HG03442 (cell line): ENCODE measurements around the gene SH3YL1.

ENCODE experiments used
- ATAC-seq: cut with Tn5 transposase; IDR thresholded peaks from one replicate; pipeline ENCODE4 v1.9.1; 2021; ENCODE audit warnings: mild to moderate bottlenecking, moderate library complexity; ENCODE audit not compliant: unreplicated experiment

SH3YL1 gene

DNA sequence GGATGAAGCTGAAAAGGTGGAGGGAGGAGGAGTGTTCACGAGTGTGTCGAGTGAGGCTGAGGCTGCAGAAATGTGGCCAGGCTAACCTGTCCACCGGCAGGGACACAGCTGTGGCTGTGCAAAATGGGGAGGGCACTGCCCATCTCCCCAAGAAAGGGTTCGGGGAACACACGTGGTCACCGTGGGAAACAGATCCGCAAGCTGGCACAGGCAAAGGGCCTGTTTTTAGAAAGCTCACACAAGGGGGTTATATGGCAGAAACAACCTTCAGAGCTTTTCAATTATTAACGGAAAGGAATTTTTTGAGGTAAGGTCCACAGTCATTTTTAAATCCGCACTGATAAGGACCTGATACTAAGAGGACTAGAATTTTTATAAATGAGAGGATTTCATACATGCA lies 35.7 kb downstream of the SH3YL1 start:
- ATAC-seq = no peak

DNA sequence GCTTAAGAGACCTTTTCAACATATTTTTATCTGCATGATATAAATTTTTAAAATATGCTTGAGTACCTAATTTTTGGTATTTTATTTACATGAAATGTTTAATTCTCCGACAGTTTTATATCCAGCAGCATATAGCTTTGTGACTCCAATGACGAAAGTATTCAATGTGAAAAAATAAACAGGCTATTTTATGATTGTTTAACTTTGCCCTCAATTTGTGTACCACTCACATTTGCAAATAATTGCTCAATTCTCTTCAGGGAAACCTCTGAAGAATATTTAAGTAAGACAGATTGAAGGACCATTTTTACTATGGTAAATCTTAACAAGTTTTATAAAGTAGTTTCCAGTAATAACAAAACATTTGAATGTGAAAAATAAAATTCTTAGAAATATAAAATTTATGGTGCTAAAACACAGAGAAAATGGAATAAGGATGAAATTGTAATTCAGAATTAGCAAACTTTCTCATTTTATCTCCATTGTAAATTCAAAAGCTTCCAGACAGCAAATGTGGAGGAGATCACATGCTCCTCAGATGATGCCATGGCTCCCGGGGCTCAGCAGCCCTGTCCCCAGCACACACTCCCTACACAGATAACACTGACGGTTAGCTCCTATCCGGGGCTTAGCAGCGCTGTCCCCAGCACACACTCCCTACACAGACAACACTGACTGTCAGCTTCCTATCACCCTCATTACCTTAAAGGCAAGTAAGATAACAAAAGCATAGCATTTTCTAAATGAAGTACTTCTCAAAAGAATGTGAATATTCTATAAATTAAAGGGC lies 39.7 kb downstream of the SH3YL1 start:
- no peak for ATAC-seq

DNA sequence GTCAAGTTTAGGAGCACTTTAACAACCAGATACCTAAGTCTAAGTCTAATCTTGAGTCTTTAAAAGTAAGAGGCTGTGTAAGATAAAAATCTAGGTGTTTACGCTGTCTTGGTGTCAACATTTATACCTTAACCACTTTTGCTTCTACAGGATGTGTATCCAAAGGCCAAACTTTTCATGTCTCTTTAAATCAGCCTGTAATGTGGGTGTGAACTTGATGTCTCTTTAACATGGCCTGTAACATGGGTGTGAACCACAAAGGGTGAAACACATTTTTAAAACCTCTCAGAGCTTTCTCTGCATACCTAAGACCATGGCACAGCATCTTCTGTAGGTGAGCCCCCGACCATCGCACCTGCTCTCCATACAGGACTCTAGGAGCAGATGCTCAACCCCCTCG lies 40.4 kb downstream of the SH3YL1 start:
- ATAC-seq = no peak

DNA sequence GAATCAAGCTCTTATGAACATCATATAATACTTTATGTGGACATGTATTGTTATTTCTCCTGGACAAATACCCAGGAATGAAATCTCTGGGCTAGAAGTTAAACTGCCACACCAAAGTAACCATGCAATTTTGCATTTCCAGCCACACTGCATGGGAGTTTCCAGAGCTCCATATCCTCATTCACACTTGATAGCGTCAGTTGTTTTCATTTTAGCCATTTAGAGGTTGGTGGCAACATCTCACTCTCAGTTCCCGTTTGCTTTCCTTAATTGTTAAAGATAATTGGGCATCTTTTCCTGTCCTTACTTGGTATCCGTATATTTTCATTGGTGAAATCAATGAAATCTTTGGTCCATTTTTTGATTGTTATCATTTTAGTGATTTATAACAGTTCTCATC lies 47.8 kb downstream of the SH3YL1 start:
- ATAC-seq = no peak

DNA sequence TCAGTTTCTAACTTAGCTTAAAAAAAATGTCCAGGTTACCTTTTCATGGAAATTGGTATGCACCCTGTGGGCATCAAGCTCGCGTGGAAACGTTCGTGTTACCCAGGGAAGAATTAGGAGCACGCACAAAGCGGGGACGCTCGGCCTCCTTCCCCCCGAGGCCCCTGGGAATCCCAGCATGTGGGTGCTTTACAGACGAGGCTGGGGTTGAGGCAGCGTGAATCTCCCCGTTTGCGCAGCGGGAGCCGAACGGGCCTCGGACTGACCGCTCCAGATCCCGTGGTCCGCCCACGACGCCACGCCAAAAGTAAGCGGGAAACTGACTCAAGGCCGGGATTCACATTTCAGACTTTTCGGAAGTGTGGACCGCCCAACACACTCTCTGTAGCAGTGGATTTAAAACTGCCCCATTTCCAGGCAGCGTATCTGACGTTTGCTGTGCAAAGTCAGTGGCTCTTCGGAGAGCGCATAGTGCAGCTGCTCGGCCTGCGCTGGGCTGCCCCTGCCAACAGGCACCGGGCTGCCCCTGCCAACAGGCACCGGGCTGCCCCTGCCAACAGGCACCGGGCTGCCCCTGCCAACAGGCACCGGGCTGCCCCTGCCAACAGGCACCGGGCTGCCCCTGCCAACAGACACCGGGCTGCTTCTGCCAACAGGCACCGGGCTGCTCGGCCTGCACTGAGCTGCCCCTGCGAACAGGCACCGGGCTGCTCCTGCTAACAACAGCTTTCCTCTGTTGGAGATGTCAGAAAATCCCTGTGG lies 49.7 kb downstream of the SH3YL1 start:
- no peak for ATAC-seq

DNA sequence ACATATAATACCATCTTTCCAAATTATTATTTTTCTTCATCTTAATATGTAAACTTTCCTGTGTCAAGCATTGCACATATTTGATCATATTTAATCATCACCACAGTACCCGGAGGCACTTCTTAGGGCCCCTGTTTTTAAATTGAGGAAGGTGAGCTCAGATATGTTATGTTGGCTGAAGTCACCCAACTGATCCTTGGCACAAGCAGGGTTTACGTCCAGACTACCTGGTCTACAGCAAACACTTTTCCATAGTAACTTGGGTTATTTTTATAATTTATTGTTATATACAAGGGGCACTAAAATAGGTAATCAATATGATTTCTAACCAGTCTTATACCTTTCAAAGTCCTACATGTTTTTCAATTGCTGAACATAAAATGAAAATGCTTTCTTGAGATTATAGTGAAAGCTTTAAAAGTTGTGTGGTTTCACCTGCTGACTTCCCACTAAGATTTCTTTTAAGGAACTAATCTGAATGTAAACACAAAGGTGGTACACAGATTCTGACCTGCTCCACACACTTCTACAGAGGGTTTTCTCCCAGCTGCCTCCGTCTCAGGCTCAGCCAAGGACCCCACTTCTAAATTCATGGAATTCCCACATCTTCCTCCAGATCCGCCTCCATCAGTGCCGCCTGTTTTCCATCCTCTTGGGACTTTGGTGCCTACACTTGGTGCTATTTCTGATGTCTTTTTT lies 52.2 kb downstream of the SH3YL1 start:
- ATAC-seq = no peak

DNA sequence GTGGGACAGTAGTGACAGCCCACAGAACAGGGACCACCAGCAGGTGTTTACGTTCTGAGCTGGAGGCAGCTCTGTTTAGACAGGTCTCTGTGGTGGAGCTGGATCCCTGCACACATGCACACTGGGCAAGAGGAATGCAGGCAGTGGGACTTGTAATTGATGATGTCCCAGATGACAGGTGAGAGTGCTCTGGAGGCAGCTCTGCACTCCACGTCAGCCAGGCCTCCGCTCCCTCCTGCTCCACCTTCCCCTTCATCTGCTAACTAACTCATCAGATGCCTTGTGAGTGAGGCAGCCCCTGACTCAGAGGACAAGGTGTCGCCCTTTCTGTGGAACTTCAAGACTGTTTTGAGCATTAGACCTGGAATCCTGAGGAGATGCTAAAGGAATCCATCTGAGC lies 53.2 kb downstream of the SH3YL1 start:
- ATAC-seq = no peak

DNA sequence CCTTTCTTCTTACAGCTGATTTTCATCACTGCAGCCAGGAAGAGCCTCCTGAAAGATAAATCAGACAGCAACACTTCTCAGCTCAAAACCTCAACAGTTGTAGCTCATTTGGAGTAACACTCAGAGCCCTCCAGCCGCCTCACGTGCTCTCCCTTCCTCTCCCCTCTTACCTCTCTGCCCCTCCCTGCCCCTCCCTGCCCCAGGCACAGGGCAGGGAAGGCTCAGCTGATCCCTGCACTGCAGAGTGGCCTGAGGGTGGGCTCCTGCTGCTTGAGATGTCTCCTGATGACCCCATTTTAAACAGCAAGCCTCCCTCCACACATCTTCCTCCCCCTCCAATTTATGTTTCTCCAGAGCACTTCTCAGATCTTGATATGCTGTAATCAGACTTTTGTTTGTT lies 54.4 kb downstream of the SH3YL1 start:
- ATAC-seq = no peak

DNA sequence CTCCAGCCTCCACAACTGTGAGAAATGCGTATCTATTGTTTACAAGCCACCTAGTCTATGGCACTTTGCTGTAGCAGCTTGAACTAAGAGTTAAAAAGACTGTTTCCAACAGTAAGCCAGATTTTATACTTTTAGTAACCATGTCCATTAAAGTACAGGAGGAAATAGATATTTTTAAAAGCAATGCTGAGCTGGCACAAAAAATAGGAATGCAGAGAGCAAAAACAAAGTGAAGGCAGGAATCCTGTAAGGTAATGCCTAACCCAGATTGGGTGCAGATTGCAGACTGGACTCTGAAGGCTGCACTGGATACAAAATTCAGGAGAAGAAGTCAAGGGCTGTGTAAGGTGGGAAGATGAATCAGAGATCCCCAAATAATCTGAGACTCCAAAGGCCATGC lies 55.5 kb downstream of the SH3YL1 start:
- ATAC-seq = no peak

DNA sequence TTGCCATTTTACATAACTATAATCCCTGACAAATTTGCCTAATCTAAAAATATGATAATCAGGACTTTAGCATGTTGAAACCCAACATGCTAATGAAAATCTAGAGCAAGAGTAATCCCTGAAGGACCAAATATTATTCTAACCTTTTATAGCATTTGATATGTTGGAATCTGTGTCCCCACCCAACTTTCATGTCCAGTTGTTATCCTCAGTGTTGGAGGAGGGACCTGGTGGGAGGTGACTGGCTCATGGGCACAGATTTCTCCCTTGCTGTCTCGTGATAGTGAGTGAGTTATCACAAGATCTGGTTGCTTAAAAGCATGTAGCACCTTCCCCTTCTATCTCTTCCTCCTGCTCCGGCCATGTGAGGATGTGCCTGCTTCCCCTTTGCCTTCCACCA lies 59.8 kb downstream of the SH3YL1 start:
- no peak for ATAC-seq

DNA sequence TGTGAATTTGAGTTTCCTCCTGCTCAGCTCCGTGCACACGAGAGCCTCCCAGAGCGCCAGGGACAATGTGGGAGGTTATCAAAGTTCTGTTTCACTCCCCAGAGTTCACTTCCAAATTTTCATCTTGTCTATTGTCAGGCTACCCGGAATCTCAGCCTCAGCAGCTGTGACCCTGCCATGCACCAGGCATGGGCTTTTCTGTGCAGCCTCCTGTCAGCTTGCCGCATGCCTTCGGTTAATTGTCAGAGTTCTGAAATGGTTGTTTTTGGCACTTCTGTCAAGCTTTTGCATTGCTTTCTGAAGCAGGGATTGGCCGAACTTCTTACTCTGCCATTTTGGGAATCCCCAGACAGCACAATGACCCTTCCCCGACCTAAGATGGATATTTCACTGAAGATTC lies 60.4 kb downstream of the SH3YL1 start:
- ATAC-seq = no peak

DNA sequence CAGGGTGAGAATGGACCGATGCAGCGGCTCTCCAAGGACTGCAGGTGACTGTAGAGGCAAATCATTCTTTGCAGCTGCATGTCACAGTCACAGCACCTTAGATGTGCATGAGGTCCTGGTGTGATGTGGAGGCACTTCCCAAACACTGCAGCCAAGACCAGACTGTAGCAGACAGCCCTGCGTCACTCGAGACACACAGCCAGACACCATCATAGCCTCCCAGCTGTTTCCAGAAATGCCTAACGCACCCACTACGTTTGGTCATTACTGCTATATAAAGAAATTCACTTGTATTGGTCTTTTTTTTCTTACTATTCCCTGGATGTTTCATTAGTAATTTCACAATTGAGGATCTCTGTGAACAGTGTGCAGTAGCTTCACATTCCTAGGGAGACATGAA lies 60.9 kb downstream of the SH3YL1 start:
- ATAC-seq = no peak

DNA sequence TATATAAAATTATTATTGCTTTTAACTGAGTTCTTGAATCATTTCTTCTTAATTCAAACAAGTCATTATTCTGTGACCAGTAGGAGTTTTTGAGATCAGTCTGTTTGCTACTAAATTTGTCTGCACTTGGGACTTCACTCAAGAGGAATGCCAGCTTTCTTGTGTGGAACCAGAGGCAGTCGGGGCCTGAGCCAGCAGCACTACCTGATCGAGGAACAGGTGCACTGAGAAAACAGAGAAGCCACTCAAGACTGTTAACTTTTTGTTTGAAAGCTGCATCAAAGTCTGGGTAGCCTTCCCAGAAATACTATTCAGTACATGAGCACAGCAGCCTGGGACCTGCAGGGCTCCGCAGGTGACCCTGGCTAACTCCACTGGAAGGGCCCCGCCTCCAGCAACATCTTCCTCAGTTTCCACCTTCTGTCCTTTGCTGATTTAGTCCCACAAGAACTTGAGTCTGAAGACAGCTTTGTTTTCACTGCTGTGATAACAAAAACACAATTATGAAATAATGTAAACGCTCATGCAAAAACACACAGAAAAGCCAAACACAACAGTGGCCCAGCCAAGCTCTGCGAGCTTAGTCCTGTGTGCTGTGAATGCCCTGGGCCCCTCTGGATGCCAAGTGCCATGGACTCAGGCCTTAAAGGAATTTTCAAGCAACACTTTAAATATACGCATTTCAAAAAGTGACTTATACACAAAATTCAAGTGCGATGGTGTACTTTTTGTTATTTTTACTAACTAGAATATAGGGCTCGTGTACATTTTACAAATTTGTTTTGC lies 62.0 kb downstream of the SH3YL1 start:
- ATAC-seq = no peak

DNA sequence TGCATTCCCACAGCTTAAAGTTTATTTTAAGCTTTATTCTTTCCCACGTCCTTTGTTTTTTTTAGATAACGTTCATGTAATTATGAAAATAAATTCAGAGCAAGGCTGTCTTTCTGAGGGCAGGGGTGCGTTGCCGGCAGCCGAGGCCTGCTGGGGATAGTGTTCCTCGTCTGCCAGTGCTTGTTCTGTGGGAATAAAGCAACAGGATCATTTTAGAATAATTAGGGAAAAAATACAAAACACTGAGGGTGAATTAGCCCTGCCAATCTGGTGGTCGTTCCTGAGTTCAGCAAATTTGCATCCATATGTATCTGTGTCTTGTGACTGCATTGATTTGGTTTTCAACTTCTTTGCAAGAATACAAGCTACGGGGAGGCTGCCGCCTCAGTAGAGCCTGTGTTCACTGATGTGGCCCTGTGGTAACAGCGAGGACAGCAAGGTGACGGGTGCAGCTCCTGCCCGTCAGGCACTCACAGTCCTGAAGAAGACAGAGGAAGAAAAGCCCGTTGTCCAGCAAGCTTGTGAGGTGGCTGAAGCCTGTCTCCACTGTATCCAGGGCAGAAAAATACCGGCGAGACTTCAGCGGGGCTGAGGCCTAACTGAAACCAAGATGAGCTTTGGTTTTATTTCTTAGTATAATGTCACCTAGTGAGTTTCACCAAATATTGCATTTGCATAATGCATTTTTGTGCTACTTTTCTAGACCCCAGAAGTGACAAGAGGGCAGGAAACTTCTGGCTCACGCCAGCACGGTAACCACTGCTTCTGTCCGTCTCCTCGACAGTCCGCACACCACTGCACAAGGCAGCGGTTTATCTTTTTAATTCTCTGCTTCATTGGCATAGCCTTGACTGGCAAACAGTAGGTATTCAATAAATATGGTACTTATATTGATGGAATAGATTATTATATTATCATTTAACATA lies 64.5 kb downstream of the SH3YL1 start:
- ATAC-seq = no peak

DNA sequence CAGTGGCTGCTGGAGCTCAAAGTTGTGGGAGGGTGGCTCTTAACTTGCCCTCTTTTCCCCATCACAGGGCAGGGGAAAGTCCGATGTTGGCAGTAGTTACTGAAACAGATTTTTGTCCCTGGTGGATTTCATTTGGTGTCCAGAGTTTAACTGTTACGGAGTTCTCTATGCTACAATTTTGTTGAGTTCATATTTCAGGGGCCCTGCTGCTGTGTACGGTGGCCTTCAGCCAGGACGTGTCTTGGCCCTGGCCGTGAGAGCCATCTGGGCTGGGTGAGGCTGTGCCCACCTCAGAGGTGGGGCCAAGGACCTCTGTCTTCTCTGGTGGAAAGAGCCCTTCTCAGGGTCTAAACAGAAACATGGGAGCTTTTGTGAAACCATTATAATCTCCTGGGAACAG lies 67.4 kb downstream of the SH3YL1 start:
- no peak for ATAC-seq

DNA sequence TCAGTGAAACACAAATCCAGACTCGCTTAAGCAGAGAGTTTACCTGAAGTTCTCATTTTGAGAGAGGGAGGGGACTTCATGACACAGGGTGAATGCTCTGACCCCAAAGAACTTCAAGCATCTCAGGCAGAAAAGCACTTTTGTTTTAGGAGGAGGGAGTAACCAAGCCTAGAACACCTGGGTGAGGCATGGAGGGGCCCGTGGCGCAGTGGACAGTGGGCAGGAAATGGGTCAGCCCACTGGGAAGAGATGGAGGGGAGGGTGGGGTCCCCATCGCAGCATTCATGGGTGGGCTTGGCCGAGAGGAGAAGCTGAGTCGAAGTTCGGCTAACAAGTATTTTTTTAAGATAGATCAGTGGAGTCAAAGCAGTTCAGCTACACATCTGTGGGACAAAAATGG lies 67.9 kb downstream of the SH3YL1 start:
- ATAC-seq = no peak

DNA sequence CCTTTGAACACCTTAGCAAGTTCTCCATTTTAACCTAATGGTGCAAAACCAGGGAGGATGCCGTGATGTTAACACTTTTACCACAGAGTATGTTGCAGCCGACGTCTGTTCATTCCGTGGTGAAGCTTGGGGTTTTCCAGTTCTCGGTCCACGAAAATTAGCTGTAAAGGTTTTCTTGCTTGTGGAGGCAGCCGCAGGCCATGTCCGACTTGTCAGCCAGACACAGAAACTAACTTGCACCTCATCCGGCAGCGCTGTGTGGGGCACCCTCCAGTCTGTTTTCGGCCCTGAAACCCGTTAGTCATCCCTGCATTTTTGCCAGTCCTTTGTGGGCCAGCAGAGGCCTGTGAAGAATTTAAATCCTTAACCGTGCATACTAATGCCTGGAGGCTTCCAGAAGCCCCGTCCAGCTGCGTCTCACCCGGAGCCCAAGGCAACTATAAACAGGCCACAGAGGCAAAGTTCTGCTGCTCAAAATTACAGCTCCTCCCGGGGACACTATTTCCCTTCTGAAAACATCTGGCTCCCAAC lies 70.6 kb downstream of the SH3YL1 start:
- ATAC-seq = no peak

DNA sequence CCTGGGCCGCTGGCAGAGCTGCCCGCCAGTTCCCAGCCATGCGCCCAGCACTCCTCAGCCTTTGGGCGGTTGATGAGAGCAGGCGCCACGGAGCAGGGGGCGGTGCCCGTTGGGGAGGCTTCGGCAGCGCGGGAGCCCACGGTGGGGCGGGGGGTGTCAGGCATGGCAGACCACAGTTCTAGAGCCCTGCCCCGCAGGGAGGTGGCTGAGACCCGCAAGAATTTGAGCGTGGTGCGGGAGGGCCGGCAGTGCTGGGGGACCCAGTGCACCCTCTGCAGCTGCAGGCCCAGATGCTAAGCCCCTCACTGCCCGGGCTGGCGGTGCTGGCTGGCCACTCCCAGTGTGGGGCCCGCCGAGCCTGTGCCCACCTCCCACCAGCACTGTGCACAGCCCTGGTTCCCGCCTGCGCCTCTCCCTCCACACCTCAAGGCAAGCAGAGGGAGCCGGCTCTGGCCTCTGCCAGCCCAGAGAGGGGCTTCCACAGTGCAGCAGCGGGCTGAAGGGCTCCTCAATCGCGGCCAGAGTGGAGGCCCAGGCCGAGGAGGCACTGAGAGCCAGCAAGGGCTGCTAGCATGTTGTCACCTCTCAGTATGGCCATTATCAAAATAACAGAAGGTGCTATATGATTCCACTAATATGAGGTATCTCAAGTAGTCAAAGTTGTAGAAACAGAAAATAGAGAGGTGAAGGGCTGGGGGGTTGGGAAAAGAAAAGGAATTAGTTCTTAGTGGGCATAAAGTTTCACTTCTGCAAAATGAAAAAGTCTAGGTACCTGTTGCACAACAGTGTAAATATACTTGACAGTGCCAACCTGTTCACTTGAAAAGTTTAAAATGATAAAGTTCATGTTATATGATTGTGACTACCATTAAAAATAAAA lies 72.3 kb downstream of the SH3YL1 start:
- ATAC-seq = no peak

DNA sequence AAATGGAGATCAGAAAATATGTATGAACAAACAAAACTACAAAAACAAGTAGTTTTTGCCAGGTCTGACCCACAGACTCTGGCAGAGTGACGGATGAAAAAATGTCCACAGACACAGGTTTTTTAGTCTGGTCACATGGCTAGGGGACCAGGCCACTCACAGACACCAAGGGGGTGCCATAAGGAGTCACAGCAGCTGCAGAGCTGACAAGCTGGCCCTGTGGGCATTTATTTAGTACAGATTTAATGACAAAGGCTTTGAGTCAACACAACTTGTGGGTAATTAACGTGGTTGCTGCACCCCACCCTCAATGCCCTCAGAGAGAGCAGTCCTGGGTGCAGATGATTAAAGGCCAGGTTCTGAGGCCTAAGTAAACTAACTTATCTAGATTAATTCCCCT lies 76.0 kb downstream of the SH3YL1 start:
- ATAC-seq = no peak
